GM19372 (cell line): ENCODE measurements around the gene ENGASE.

ENCODE experiments used
- ATAC-seq: cut with Tn5 transposase; IDR thresholded peaks from one replicate; pipeline ENCODE4 v1.9.1; 2021; ENCODE audit warnings: mild to moderate bottlenecking, low read depth, moderate library complexity; ENCODE audit not compliant: unreplicated experiment

Gene ENGASE

GRCh38 chr17:79111097-79111496, 36.5 kb downstream of the ENGASE start:
- ATAC-seq: no peak

GRCh38 chr17:79112471-79112870, 37.8 kb downstream of the ENGASE start:
- no peak for ATAC-seq

GRCh38 chr17:79113699-79114457, 39.3 kb downstream of the ENGASE start:
- no peak for ATAC-seq

GRCh38 chr17:79114458-79115301, 40.1 kb downstream of the ENGASE start:
- ATAC-seq: no peak

- ATAC-seq: no peak
These were observed 40.9 kb downstream of the ENGASE start for GRCh38 chr17:79115487-79115886.

- no peak for ATAC-seq
These were observed 42.1 kb downstream of the ENGASE start for GRCh38 chr17:79116575-79117368.

GRCh38 chr17:79117905-79118487, 43.4 kb downstream of the ENGASE start:
- no peak for ATAC-seq

GRCh38 chr17:79118924-79119323, 44.3 kb downstream of the ENGASE start:
- no peak for ATAC-seq

- ATAC-seq: no peak
These were observed 45.6 kb downstream of the ENGASE start for GRCh38 chr17:79120259-79120658.

- ATAC-seq: no peak
These were observed 49.4 kb downstream of the ENGASE start for GRCh38 chr17:79123988-79124387.

- ATAC-seq: no peak
These were observed 50.0 kb downstream of the ENGASE start for GRCh38 chr17:79124513-79125209.

GRCh38 chr17:79125503-79125902, 50.9 kb downstream of the ENGASE start:
- ATAC-seq: no peak

GRCh38 chr17:79126139-79126538, 51.5 kb downstream of the ENGASE start:
- ATAC-seq: no peak

GRCh38 chr17:79127534-79128135, 53.0 kb downstream of the ENGASE start:
- no peak for ATAC-seq

- no peak for ATAC-seq
These were observed 54.9 kb downstream of the ENGASE start for GRCh38 chr17:79129523-79129922.

- no peak for ATAC-seq
These were observed 56.1 kb downstream of the ENGASE start for GRCh38 chr17:79130536-79131273.

GRCh38 chr17:79131274-79131635, 56.6 kb downstream of the ENGASE start:
- no peak for ATAC-seq

- ATAC-seq: no peak
These were observed 57.1 kb downstream of the ENGASE start for GRCh38 chr17:79131701-79132100.
